Stimulated activated CD8-positive, alpha-beta memory T cell treated with anti-CD3 and anti-CD28 coated beads, Interleukin-7, amount 100 ng/mL, for 4 hours (primary cell): ENCODE results near the gene RAP1GAP2.

ENCODE experiments used
- DNase-seq, 2 donors: peaks; one replicate each; pipeline ENCODE4 v3.0.0-alpha.2; 2020; ENCODE audit warnings: low read depth in 2 of 2

Gene RAP1GAP2

GRCh38 chr17:2911035-2911754 is 115.0 kb downstream of the RAP1GAP2 start:
- DNase-seq: no peak

GRCh38 chr17:2911755-2912111 is 115.5 kb downstream of the RAP1GAP2 start:
- no peak for DNase-seq

- no peak for DNase-seq
These were observed 116.5 kb downstream of the RAP1GAP2 start for GRCh38 chr17:2912754-2913153.

GRCh38 chr17:2916461-2916860 is 120.2 kb downstream of the RAP1GAP2 start:
- DNase-seq: no peak

GRCh38 chr17:2921443-2921842 is 125.2 kb downstream of the RAP1GAP2 start:
- no peak for DNase-seq

DNA sequence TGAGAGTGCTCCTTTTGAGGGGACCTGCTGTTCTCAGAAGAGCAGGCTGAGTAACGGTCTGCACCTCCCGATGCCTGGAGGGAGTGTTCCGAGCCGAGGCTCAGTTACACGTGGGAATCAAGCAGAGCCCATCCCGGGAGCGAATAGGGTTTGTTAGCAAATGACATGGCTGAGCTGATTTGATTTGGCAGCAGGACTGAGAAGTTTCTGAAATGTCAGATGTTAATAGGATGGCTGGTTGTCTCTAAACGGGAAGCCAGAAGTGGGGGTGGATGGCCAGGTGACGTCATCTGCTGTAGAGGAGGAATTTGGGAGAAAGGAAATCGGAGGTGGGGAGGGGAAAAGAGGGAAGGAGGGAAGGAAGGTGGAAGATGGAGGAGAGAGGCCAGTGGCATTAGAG is 128.0 kb downstream of the RAP1GAP2 start:
- DNase-seq: no peak

DNA sequence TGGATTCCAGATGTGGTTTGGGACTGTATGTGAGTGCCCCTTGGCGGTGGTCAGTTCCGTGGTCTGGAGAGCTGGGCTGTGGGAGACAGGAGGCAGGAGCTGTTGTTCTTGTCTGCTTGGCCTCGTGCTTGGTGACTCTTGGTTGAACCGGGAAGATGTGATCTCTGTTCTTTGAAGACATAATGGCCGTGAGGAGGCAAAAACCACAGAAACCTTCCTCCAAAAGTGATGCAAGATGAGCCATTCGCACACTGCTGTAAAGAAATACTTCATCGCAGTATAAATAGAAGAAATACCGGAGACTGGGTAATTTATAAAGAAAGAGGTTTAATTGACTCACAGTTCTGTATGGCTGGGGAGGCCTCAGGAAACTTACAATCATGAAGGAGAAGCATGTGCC is 128.8 kb downstream of the RAP1GAP2 start:
- DNase-seq: no peak

GRCh38 chr17:2926019-2926650 is 129.9 kb downstream of the RAP1GAP2 start:
- no peak for DNase-seq

DNA sequence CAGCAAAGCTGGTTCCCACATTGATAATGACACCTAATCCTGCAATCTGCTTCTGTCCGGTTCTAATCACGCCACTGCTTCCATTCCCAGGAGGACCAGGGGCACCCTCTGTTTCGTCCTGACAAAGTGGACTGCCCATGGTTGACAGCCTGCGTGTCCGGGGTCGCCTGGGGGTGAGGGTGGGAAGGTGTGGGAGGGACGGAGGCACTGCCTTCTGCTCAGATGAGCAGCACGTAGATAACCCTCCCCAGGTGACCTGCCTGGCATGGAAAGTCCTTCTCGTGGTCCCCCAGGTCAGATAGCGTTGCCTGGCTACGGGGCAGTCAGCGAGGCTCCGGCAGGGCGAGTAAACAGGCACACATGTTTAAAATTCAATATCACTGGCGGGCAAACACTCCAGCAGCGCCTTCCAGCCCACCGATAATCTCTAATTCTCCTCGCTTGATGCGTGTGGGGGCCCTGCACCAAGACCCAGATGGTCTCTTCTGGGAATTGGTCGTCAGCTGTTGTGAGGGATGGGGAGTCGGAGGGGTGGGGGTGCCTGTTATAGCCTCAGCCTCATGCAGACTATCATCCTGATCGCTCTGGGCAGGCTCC is 132.2 kb downstream of the RAP1GAP2 start:
- DNase-seq: no peak

- no peak for DNase-seq
These were observed 133.8 kb downstream of the RAP1GAP2 start for GRCh38 chr17:2929881-2930533.

DNA sequence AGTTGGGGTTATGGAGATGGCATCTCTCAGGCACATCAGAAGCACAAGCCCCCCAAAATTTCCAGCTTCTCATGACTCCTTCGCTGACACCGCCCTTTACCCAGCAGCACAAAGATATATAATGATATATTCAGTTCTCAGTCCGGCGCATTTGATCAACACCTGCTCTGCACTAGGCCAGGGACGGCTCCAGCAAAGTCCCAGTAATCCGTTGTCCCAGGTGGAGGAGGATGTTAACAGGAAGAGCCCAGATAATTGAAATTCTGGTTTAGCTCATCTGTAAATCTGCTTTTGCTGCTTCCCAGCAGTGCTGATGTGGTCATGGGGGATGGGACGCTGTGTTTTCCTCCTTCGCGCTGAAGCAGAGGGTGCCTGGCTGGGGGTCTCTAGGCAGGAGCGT is 135.6 kb downstream of the RAP1GAP2 start:
- no peak for DNase-seq

GRCh38 chr17:2932946-2933345 is 136.7 kb downstream of the RAP1GAP2 start:
- DNase-seq: no peak

DNA sequence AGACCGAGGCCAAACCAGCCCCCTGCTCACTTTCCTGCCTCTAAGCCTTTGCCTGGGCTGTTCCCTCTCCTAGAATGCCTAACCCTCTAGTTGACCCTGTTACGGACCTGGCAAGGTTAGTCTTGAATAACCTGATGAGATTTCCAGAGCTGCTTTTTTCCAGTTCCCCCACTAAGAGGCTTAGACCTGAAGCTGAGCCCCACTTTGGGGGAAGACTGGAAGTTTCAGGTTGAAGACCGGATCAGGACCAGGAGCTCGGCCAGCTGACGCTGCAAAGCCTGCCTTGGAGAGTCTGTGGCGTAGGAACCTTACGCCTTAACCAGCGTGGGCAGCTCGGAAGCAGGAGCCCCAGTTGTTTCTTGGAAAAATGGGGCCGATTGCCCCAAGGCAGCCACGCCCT is 137.4 kb downstream of the RAP1GAP2 start:
- DNase-seq: no peak

GRCh38 chr17:2935632-2936031 is 139.4 kb downstream of the RAP1GAP2 start:
- DNase-seq: no peak

GRCh38 chr17:2936351-2936750 is 140.1 kb downstream of the RAP1GAP2 start:
- no peak for DNase-seq

- DNase-seq: no peak
These were observed 140.6 kb downstream of the RAP1GAP2 start for GRCh38 chr17:2936771-2937321.

DNA sequence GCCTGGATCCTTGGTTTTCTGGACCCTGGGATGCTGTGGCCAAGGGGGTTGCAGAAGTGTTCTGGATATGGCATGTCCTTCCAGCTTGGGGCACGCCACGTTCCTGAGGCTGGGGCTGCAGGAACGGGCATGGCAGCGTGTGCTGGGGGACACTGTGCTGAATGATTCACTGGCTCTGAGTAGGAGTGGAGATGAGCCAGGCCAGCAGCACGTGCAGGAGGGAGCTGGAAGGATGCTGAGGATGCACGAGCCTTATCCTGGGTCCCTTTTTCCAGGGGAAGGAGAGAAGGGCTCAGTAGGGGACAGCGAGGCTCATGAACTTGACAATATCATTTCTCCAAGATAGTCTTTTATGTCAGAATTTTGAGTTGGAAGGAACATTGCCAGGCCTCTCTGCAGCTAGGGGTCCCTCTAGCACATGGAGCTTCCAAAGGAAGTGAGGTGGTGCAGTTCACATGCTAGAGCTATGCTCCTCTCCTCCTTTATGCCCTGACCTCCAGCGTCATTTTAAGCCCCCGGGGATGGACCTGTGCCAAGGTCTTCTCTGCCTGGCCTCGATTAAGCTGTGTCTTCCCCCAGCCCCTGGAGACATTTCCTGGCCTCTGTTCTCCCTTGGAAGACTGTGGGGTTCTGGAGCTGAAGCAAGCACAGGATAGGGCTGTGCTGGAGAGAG is 141.2 kb downstream of the RAP1GAP2 start:
- DNase-seq: no peak

GRCh38 chr17:2939714-2940351 is 143.6 kb downstream of the RAP1GAP2 start:
- no peak for DNase-seq

DNA sequence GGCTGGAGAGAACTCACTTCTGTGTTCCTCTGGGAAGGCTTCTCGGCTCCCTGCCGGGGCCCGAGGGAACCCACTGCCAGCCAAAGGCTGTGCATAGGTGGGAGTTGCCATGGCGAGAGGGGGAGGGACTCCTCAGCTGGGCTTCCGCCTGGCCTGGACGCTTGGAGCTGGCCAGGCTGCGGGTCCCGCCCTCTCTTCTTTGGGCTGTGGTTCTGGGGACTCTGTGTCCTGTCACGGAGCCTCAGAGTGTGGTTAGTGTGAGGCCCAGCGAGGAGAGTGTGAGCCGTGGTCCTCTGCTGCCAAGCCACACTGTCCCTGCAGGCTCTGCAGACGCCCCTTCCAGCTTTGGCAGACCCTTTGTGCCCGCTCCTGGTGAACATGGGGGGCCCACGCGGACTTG is 144.1 kb downstream of the RAP1GAP2 start:
- DNase-seq: no peak

DNA sequence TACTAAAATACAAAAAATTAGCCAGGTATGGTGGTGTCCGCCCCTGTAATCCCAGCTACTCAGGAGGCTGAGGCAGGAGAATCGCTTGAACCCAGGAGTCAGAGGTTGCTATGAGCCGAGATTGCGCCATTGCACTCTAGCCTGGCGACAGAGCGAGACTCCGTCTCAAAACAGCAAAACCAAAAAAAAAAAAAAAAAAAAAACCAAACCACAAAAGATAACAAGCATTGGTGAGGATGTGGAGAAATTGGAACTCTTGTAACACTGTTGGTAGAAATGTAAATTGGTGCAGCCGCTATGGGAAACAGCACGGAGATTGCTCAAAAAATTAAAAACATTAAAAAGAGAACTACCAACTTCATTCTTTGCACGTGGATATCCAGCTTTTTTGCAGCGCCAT is 147.7 kb downstream of the RAP1GAP2 start:
- no peak for DNase-seq

DNA sequence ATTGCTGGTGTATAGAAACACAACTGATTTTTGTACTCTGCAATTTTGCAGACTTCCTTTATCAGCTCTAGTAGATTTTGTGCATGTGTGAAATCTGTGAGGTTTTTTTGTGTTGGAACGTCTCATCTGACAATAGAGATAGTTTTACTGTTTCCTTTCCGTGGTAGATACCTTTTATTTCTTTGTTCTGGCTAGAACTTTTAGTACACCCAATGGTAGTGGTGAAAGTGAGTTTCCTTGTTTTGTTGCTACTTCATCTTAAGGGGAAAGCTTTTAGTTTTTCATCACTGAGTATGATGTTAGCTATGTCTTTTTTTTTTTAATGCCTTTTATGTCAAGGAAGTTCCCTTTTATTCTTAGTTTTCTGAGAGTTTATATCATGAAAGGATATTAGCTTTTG is 149.1 kb downstream of the RAP1GAP2 start:
- no peak for DNase-seq
